SKM-1 (cell line): ENCODE results near the gene ICAM3.
A peak's percentile ranks its signal among the peaks of the same experiment; 100 is the strongest.
"Not testable (repeated sequence)": the region's sequence is repeated elsewhere in the genome, so short reads cannot be mapped to it uniquely, and the experiment has no call there.

Source experiments
- DNase-seq: peaks from one replicate; lab custom pipeline; 2025; ENCODE audit not compliant: unreplicated experiment; lab: John Stamatoyannopoulos, UW

ICAM3 gene

DNA sequence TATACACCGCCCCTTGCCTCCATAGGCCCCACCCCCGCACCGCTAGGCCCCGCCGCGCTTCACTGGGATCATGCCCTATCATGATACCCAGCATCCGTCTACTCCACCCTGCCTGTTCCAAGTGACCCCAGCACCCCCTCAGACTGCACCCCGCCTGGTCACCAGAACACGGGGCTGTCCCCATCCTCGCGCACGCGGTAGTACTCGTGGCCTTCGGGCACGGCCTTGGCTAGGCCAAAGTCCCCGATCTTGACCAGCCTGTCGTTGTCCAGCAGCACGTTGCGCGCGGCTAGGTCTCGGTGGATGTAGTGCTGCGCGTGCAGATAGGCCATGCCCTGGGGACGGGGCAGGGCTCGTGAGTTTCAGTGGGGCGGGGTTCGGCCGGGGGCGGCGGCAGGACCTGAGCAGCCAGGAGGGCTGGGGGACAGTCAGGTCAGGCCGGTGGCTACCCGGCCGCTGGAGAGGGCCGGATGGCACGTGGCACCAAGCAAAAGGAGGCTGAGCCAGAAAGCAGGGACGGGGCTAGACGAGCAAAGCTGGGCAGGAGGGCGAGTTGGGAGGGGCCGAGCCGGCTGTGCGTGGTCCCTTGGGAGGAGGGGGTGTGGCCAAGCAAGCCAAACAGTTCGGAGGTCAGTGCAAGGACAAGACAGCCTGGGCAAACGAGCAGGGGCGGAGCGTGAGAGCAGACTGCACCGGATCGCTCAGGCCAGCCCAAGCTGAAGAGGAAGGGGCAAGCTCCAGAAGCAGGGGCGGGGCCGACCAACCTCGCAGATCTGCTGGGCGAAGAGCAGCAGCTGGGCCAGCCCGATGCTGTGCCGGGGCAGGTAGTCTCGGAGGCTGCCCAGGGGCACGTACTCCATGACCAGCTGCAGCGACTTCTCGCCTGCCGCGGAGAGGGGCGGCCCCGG, 13.6 kb upstream of the ICAM3 start:
- DNase-seq = no peak

GRCh38 chr19:10346509-10346908, 7.1 kb upstream of the ICAM3 start:
- DNase-seq = peak; percentile 60

DNA sequence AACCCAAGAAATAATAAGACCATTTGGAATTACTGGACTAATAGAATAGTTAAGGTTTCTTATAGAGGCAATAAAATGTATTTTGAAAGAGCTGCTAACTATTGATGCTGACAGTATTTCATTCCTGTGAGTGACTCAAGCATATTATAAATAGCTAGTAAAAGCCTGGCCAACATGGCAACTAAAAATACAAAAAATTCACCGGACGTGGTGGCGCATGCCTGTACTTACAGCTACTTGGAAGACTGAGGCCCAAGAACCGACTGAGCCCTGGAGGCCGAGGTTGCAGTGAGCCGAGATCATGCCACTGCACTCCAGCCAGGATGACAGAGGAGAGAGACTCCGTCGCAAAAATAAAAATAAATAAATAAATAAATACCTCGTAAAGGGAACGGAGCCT, 5.4 kb upstream of the ICAM3 start:
- no peak for DNase-seq

- no peak for DNase-seq
Observed at GRCh38 chr19:10343495-10343894, 4.1 kb upstream of the ICAM3 start.

DNA sequence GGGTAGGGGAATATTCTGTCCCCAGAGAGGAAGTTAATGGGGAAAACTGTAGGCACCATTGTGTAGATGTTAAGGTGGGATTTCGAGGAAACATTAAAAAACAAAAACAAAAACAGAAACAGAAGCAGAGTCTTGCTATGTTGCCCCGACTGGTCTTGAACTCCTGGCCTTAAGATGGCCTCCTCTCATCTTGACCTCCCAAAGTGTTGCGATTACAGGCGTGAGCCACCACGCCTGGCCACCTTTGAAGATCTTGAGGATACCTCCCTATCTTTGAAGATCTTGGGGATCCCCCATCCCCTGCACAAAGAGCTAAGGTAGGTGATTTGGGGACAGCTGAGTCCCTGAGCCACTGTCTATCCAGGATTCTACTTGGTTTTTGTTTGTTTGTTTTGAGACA, 553 bp upstream of the ICAM3 start:
- no peak for DNase-seq

DNA sequence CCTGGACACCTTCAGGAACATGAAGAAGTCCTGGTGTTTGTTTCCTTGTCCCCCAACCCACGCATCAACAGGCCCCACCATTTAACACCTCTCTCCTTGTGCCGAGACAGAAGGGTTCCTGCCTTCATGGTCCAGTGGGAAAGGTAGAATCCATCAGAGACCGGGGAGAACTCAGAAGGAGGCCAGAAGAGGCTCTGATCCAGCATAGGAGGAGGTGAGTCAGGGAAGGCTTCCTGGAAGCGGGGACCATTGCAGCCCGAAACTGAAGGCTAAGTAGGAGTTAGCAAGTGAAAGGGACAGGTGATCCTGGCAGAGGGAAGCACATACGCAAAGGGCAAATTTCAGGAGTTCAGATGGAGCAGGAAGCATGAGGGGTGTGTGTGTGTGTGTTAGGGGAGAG, 484 bp downstream of the ICAM3 start:
- no peak for DNase-seq

DNA sequence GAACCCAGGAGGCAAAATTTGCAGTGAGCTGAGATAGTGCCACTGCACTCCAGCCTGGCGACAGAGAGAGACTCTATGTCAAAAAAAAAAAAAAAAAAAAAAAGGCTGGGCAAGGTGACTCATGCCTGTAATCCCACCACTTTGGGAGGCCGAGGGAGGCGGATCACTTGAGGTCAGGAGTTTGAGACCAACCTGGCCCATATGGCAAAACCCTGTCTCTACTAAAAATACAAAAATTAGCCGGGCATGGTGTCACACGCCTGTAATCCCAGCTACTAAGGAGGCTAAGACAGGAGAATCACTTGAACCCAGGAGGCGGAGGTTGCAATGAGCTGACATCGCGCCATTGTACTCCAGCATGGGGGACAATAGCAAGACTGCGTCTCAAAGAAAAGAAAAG, 2.7 kb downstream of the ICAM3 start:
- DNase-seq = not testable (repeated sequence)

GRCh38 chr19:10335352-10335985, 4.0 kb downstream of the ICAM3 start:
- no peak for DNase-seq

DNA sequence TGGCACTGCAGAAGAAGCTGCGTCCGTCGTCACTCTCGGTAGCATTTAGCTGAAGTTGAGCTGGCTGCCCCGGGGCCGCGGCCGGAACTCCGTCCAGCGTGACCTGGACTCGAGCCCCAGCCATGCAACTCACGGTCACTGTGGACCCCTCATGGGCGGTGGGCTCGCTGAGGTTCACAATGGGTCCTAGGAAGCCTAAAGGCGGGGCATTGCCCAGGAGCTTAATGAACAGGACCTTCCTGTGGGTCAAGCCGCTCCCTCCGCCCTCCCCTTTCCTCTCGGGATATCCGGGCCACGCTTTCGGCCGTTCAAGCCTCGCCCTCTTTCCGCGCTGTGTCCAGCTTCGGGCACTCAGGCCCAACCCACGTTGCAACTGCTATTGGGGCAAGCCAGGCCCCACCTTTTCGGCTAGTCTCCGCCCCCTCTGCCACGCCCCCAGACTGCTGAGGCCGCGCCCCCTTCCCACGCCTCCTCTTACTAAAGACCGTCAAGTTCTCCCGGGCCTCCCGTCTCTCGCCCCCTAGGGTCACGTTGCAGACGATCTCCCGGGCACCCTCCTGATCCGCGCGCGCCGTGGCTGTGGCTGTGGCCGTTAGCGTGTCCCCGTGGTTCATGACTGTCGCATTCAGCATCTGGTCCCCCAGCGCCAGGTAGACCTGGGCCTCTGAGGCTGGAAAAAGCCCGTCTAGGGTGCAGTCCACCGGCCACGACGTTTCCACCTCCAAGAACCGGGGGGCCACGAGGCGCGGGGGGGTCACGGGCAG, 4.7 kb downstream of the ICAM3 start:
- no peak for DNase-seq

DNA sequence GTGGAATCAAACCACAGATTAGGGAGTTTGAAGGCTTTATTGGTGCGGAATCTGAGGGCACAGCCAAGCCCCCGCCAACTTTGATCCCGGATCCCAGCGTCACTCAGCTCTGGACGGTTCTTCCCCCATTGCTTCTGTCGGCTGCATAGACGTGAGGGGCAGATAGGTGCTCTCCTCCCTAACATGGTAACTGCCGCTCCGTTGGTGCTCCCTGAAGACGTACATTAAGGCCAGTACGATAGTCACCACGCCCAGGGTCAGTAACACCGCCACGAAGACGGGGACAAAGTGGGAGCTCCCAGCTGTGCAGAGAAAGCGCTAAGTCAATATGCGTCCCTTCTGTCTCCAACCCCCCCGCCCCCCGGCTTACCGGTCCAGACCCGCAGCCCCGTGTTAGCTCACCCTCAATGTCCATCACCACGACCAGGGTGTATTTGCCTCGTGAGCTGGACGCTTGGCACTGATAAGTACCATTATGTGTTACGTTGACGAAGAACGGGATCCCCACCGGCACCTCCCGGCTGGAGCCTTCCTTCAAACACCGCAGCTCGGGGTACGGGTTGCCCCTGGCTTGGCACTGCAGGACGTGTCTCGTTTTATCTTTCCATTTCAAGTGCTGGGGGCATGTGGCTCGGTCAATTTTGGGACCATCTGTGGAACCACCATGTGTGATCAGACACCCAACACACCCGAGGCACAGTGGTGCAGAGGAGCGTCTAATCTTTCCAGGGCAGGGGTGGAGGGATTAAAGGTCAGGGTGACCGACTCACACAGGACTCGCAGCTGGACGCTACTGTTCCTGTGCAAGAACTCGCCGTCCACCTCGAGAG, 5.5 kb downstream of the ICAM3 start:
- no peak for DNase-seq

DNA sequence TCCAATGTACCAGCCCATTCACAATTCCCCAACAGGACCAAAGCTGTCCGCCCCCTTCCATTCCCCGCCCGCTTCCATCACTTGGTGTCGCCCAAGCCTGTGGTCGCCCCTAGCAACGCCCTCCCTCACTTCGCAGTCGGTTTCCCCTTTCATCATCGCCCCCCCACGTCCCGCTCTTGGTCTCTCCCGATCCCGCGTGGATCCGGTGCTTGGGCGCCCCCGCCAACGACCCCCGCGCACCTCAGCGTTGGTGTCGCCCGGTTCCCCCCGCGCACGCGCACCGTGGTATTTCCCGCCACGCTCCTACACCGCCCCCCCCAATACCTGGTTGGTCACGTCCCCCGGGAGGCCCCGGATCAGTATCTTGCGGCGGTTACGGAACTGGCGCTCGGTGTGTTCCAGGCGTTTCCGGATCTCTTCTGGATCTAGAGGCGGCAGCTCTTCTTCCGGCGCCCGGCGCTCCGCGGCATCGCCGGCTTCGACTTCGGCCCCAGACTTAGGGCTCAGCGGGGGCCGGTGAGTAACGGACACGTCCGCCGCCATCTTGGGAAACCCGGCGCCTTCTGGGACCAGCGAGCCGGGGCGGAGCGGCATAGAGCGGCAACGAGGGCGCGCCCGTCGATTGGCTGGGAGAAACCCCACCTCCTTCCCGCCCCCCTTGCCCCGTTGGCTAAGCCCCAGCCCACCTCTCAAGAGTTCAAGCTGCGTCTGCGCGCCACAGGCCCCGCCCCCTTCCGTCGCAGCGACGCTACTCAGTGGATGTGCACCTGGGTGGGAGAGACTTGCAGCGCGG, 6.3 kb downstream of the ICAM3 start, which contains the start of gene RAVER1:
TSS of gene RAVER1 (minus strand) at position 565 of the 793 bp plus-strand sequence. CDS start at position 543, 22 bp downstream.
- DNase-seq = peak; percentile 89

DNA sequence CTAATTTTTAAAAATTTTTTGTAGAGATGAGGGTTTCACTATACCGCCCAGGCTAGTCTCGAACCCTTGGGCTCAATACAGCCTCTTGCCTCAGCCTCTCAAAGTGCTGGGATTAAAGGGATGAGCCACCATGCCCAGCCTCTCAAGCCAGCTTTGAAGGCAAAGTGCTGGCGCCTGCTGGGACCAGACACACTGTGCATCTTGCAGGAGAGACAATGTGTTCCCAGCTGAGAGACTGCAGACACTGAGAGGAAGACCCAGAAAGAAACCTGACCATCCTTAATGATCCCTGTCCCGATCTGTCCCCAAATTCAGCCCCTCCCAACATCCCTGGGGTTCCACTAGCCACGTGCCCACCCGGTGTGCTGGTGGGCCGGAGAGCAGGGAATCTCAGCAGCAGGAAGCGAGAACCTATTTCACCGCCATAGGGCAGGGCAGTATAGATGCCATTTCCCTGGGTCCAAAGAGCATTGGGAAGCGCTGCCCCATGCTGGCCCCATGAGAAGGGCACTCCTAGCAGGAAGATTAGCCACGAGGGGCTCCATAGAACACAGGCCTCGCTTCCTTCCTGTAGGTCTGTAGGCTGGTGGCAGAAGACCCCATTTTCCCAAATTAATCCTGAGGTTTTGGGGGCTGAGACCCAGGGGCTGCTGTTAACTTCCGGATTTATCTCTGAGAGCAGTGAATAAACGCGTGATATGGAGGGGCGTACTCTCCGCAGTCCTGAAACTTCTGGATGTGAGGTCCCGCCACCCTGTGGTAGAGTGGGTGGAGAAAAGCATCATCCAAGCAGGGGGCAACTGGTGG, 7.1 kb downstream of the ICAM3 start:
- DNase-seq = no peak

- no peak for DNase-seq
Observed at GRCh38 chr19:10329555-10329954, 9.9 kb downstream of the ICAM3 start.

- no peak for DNase-seq
Observed at GRCh38 chr19:10328558-10329429, 10.6 kb downstream of the ICAM3 start.

DNA sequence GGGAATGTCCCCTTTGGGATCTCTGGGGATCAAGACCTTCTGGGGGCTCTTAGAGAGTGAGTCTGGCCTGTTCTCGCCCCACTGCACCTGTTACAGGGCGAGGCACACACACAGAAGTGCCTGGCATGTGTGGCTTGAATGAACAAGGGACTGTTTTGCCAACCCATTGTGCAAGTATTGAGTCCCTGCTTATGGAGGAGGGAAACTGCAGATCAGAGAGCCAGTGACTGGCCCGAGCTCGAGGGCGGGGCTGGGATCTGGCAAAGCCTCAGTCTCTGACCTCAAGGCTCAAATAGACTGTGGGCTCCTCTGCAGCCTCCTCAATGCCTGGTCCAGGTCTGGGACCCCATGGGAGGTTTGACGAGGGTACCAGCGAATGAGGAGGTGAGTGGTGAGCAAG, 11.6 kb downstream of the ICAM3 start:
- no peak for DNase-seq

GRCh38 chr19:10325732-10326131, 13.7 kb downstream of the ICAM3 start:
- no peak for DNase-seq

DNA sequence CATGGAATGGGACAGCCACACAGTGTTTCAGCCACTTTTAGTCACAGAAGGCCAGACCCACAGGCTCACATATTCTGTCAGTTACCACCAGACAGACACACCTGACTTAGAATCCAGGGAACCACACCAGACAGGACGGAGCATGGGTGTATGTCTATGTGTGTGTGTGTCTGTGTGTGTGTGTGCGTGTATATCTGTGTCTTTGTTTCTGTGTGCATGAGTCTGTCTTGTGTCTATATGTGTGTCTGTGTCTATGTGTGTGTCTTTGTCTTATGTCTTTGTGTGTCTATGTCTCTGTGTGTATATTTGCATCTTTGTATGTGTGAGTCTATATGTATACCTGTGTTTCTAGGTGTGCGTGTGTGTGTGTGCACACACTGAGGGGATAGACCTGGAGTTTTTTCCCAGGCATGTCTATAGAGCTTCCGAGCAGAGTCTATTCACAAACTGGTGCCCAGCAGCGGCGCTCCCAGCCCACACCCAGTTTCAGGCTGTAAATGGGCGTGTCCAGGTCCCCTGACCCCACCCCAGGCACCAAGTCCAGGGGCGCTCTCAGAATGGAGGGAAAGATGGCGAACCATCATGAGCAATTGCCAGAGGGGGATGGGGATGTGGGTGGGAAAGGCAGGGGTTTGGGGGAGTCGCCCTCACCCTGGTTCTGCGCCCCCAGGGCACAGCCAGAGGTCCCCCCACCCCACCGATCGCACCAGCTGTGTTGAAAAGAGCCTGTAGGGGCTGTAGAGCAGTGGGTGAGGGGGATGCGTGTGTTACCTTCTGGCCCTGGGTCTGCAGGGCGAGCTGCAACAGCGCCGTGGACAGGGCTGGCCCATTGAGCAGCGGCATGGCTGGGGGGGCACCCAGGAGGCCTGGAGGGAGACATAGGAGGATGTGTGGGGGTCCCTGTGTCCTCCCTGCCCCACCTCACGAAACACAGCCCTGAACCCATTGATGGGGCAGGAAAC, 17.3 kb downstream of the ICAM3 start:
- no peak for DNase-seq
